Vein endothelial cell (primary cell): Measurements from ENCODE around the gene AKR7A2. TPM values are rescaled to one million over a fixed set of nuclear protein-coding genes. Genes with fewer than 3 reads are reported as not detected.

Source experiments
- small RNA-seq: library from RNA; depleted of rRNA; stranded (forward); fragments of <200 nt; gene quantifications from one replicate; pipeline ENCODE3, GENCODE V24; 2012
- total RNA-seq: library from RNA; depleted of rRNA; stranded (reverse); fragments of >200 nt; gene quantifications from 2 replicates; pipeline ENCODE4 v1.2.3, GENCODE V29; 2012

Gene AKR7A2
- 64.7 and 68.5 TPM in 2 replicates for total RNA-seq

DNA sequence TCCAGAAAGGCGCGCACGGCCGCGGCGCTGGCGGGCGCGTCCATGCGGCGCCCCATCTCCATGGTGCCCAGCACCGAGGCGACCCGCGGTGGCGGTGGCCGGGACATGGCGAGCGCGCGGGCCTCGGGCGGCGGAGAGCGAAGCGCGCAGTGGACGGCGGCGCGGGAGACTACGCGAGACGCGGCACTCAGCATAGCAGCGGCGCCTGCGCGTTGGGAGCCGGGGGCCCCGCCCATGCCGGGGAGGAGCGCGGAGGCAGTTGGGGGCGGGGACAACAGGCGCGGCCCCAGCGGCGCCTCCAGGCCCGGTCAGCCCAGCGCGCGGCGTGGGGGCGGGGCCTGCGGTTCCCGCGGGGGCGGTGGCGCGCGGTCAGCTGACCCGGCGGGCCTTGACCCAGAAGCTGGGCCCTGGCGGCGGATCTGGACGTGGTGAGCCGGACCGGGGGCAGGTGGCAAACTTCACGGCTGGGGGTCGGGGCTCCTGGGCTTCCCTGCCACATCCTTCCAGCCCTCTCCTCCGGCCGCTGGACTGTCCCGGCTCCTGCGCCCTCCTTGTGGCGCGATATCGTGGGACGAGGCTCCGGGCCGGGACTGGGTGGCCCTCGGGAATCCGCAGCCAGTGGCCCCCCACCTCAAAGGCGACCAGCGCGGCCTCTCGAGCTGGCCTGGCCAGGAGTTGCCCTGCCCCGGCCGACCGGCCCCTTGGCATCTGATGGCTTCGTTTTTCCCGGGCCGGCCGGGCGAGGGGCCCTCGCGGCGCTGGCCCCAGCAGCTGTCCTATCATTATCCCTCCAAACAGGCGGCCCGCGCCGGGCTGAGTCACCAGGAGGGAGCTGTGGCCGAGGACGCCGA, at the start of gene AKR7A2, which contains the start of gene SLC66A1:
Gene AKR7A2, minus strand, starts transcription at position 214 of the 851 bp plus-strand sequence. Its CDS starts 20 bp downstream, at position 194.
Gene SLC66A1, plus strand, starts transcription at position 396 of the 851 bp plus-strand sequence. CDS start 5,352 bp downstream, outside the sequence.

GRCh38 chr1:19288324-19289241, 23.4 kb downstream of the AKR7A2 start, which contains the start of gene AKR7A3:
AKR7A3 (minus strand) TSS chr1:19288770; CDS start chr1:19288709, 61 bp downstream.

Small RNA genes lying within 50 kb of the gene (small RNA-seq; reads per million reads assigned to genes)
- not detected for gene RNU6-1099P

Other genes starting within 250 kb of the AKR7A2 start
- gene UBR4, start 101.9 kb downstream of the AKR7A2 start, total RNA-seq: 134 and 160 TPM in 2 replicates
- gene EMC1, start 60.6 kb downstream of the AKR7A2 start, total RNA-seq: 73.5 and 78.0 TPM in 2 replicates
- 35.3 and 46.0 TPM in 2 replicates for gene MRTO4, start 60.3 kb downstream of the AKR7A2 start, total RNA-seq
- 0.57 and 0.65 TPM in 2 replicates for gene AKR7A3, start 23.4 kb downstream of the AKR7A2 start, total RNA-seq
- 15.4 and 18.2 TPM in 2 replicates for gene SLC66A1, start 182 bp upstream of the AKR7A2 start, total RNA-seq
- 215 and 226 TPM in 2 replicates for gene CAPZB, start 173.4 kb upstream of the AKR7A2 start, total RNA-seq